Upper lobe of left lung (tissue), 6 donors: Measurements from ENCODE around the gene CCDC13. TPM values are rescaled to one million over a fixed set of nuclear protein-coding genes. Genes with fewer than 3 reads are reported as not detected.

Experiments used
- ATAC-seq, 2 donors: fragments of 200-7000 bp; cut with Tn5 transposase; one replicate each; pipeline ENCODE4 v1.9.1; 2022; ENCODE audit warnings: mild to moderate bottlenecking in 2 of 2, moderate library complexity in 2 of 2; ENCODE audit not compliant: low FRiP score in 2 of 2
- DNase-seq, 2 donors: peaks; one replicate each; pipeline ENCODE4 v3.0.0-alpha.2; 2019 to 2020
- H3K27ac ChIP-seq, 4 donors: fragments of 200-600 bp; sonication (generic); one replicate each; pipeline ENCODE4 v1.5.1; 2016 to 2019
- H3K27me3 ChIP-seq, 4 donors: fragments of 200-600 bp; sonication (generic); one replicate each; pipeline ENCODE4 v1.5.1; 2017 to 2019
- H3K36me3 ChIP-seq, 4 donors: fragments of 200-600 bp; sonication (generic); one replicate each; pipeline ENCODE4 v1.5.1; 2016 to 2019
- H3K4me1 ChIP-seq, 4 donors: fragments of 200-600 bp; sonication (generic); one replicate each; pipeline ENCODE4 v1.5.1; 2018 to 2019
- H3K4me3 ChIP-seq, 4 donors: fragments of 200-600 bp; sonication (generic); one replicate each; pipeline ENCODE4 v1.5.1; 2017 to 2019; ENCODE audit warnings: mild to moderate bottlenecking in 2 of 4, moderate library complexity in 1 of 4
- H3K9me3 ChIP-seq, 4 donors: fragments of 200-600 bp; sonication (generic); one replicate each; pipeline ENCODE4 v1.5.1; 2018 to 2019
- EP300 ChIP-seq, 4 donors: sonication (generic); formaldehyde crosslinking; IDR thresholded peaks; one replicate each; pipeline ENCODE4 v1.5.1; 2017; ENCODE audit warnings: antibody characterized with exemption in 4 of 4, control low read depth in 2 of 4
- POLR2A ChIP-seq, 4 donors: fragments of 450-650 bp; IDR thresholded peaks; one replicate each; pipeline ENCODE4 v1.5.1; 2016 to 2017; ENCODE audit warnings: antibody characterized with exemption in 4 of 4, mild to moderate bottlenecking in 2 of 4
- POLR2AphosphoS5 ChIP-seq, 2 donors: sonication (generic); formaldehyde crosslinking; IDR thresholded peaks; one replicate each; pipeline ENCODE4 v1.5.1; 2017; ENCODE audit warnings: antibody characterized with exemption in 2 of 2
- WGBS, 2 donors: methylation state at CpG; one replicate each; pipeline ENCODE4 v1.1.5; 2017 to 2018; 5-methylcytosine and 5-hydroxymethylcytosine counted together
- total RNA-seq, 6 donors: library from RNA; depleted of rRNA in 4 of 6; stranded (reverse); fragments of >200 nt in 4 of 6; gene quantifications; one replicate each; pipeline versions ENCODE4 v1.1.0 to v1.2.1, GENCODE V29; 2016 to 2021
- TF ChIP-seq, protein P1 (sequence below), 6 experiments: fragments of 450-650 bp in 4 of 6; fragments of 200-600 bp in 2 of 6; sonication (generic) in 2 of 6; IDR thresholded peaks; one replicate each; pipeline ENCODE4 v1.5.1; 2016 to 2019; ENCODE audit warnings: antibody characterized with exemption in 6 of 6
- donor health status: DM: no; HTN: no; CAD: no; lungs with moderate emphysema.
- donor health status: DM: no; HTN: yes; CAD: no; lungs with severe emphysema.

Gene CCDC13
- total RNA-seq, 6 donors from 2014 or later, result 2.1 to 12.8 (median 3.0) TPM

DNA sequence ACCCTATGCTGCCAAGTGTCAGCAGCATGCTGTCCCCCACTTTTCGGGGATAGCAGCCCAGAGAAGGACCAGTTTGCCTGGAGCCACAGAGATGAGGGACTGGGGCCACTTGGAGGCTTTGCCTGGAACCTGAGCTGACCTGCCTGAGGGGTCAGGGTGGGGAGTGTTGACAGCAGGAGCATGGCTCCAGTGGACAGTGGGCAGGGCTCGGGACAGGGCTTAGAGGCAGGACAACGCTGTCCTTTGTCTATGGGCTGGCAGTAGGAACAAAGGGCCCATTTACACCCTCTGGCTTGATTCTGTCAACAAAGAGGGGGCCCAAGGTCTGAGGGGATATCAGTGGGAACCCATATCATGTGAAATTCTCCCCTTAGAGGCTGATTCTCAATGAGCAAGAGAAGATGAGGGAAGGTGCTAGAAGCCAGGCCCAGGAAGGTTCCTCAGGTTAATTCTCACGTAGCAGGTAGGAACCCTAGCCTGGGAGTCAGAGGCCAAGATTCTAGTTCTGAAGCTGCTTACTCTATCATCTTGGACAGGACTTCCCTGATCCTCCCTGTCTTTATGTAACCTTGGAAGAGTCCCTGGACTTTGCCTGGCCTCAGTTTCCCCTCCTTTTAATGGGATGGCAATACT lies 40.7 kb downstream of the CCDC13 start:
- Histone ChIP-seq H3K4me1 (no peaks in the 10 kb centered on the region), H3K27ac (no peak overlapping the region), H3K9me3 (no peaks in the 10 kb centered on the region), H3K27me3 (no peaks in the 10 kb centered on the region), H3K36me3 (no peaks in the 10 kb centered on the region), H3K4me3 (no peak overlapping the region)
- WGBS, 2 donors, result 70 to 71% methylated on average over 4 of the region's 4 CpGs
- no peak for TF ChIP-seq POLR2A (IDR thresholded peaks at IDR 0.05)
- no peak for ATAC-seq
- DNase-seq, result no peak

- Histone ChIP-seq H3K27me3 (no peaks in the 10 kb centered on the region), H3K9me3 (no peaks in the 10 kb centered on the region), H3K36me3 (no peaks in the 10 kb centered on the region), H3K27ac (no peak overlapping the region), H3K4me3 (no peak overlapping the region), H3K4me1 (no peaks in the 10 kb centered on the region)
- ATAC-seq (no peak), DNase-seq (no peak)
- TF ChIP-seq EP300 (IDR thresholded peaks at IDR 0.05) (no peak), POLR2AphosphoS5 (IDR thresholded peaks at IDR 0.05) (no peak), POLR2A (IDR thresholded peaks at IDR 0.05) (no peak)
- TF ChIP-seq, protein P1, sequence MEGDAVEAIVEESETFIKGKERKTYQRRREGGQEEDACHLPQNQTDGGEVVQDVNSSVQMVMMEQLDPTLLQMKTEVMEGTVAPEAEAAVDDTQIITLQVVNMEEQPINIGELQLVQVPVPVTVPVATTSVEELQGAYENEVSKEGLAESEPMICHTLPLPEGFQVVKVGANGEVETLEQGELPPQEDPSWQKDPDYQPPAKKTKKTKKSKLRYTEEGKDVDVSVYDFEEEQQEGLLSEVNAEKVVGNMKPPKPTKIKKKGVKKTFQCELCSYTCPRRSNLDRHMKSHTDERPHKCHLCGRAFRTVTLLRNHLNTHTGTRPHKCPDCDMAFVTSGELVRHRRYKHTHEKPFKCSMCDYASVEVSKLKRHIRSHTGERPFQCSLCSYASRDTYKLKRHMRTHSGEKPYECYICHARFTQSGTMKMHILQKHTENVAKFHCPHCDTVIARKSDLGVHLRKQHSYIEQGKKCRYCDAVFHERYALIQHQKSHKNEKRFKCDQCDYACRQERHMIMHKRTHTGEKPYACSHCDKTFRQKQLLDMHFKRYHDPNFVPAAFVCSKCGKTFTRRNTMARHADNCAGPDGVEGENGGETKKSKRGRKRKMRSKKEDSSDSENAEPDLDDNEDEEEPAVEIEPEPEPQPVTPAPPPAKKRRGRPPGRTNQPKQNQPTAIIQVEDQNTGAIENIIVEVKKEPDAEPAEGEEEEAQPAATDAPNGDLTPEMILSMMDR (IDR thresholded peaks at IDR 0.05), result no peak
- WGBS, 2 donors, result 83 to 87% methylated on average over 6 of the region's 6 CpGs
Observed at GRCh38 chr3:42731476-42732195, 41.4 kb downstream of the CCDC13 start.

DNA sequence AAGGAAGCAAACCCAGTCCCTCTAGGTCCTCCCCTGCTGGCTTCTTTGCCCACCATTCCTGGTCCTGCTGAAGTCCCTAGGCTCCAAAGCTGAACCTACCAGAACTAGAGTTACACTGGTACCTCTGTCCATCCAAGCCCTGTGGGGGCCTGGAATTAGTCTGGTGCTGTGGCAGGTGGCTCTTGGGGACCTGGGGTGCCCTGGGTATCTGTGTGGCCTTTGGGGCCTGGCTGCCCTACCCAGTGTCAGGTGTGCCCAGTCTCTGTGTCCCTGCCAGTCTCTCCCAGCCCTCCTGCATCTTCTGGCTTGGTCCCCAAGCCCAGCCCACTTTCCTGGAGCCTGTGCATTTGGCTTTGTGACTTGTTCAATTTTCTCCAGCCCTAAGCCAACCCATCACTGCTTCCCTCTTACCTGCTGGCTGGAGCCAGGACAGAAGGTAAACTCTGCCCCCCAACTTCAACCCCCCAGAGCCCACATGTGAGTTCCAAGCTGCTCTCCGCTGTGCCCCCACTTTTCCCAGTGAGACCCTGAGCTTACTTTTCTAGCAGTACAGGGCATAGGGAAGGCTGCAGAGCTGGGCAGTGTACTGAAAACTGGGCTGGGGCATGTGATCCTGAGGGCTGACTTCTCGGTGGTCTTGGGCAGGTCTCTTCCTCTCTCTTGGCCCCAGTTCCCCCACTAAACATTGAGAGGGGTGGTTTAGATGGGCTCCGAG lies 42.2 kb downstream of the CCDC13 start:
- ATAC-seq (no peak), DNase-seq (no peak)

GRCh38 chr3:42730294-42730693 lies 42.8 kb downstream of the CCDC13 start:
- Histone ChIP-seq H3K27ac (no peak overlapping the region), H3K36me3 (no peaks in the 10 kb centered on the region), H3K4me1 (no peaks in the 10 kb centered on the region), H3K9me3 (no peaks in the 10 kb centered on the region), H3K4me3 (no peak overlapping the region), H3K27me3 (no peaks in the 10 kb centered on the region)
- DNase-seq (no peak), ATAC-seq (no peak)
- TF ChIP-seq, protein P1 (IDR thresholded peaks at IDR 0.05), result no peak
- TF ChIP-seq POLR2AphosphoS5 (IDR thresholded peaks at IDR 0.05) (no peak), EP300 (IDR thresholded peaks at IDR 0.05) (no peak), POLR2A (IDR thresholded peaks at IDR 0.05) (no peak)
- WGBS, 2 donors, result 67 to 86% methylated on average over 3 to 11 of the region's 11 CpGs

More for the DNA sequence above, 42.2 kb downstream of the CCDC13 start:
- Histone ChIP-seq H3K27me3 (no peaks in the 10 kb centered on the region), H3K27ac (no peak overlapping the region), H3K36me3 (no peaks in the 10 kb centered on the region), H3K4me1 (no peaks in the 10 kb centered on the region), H3K4me3 (no peak overlapping the region), H3K9me3 (no peaks in the 10 kb centered on the region)
- no peak for TF ChIP-seq EP300 (IDR thresholded peaks at IDR 0.05)
- TF ChIP-seq, protein P1 (IDR thresholded peaks at IDR 0.05), result no peak
- TF ChIP-seq POLR2A (IDR thresholded peaks at IDR 0.05), result no peak
- no peak for TF ChIP-seq POLR2AphosphoS5 (IDR thresholded peaks at IDR 0.05)
- WGBS, 2 donors, result 83 to 87% methylated on average over 3 of the region's 3 CpGs

DNA sequence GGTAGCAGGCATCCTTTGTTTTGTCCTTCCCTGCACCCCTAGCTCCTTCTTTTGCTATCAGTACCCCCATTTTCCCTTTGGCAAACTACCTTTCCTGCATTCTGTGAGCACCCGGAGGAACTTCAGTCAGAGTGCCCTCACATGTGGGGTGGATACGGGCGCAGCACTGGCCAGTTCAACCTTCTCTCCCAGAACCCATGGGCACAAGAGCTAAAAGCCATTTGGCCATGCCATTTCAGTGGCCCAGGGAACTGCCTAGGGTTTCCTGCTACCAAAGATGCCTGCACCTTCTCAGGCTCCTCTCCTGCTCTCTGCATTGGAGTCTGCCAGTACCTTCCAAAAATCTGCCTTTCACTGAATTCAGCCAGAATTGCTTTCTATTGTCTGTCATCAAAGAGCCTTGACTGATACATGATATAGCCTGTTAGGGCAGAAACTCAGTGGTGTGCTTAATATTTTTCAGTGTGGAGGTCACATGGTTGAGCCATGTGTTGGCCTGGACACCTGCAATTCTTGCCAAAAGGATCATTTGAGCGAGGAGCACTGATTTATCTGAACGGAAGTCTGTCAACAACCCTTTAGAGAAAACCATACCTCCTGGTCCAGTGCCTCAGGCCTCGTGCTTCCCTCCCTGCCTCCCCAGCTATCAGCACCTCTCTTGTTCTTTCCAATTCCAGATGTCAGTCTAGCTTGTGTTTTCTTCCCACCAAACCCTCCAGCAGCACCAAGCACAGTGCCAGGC lies 43.5 kb downstream of the CCDC13 start:
- 83 to 86% methylated on average over 6 of the region's 6 CpGs for WGBS, 2 donors
- H3K4me3 ChIP-seq, result no peak overlapping the region
- H3K36me3 ChIP-seq, result no peaks in the 10 kb centered on the region
- no peak overlapping the region for H3K27ac ChIP-seq
- TF ChIP-seq EP300 (IDR thresholded peaks at IDR 0.05), result no peak
- TF ChIP-seq POLR2AphosphoS5 (IDR thresholded peaks at IDR 0.05), result no peak
- TF ChIP-seq POLR2A (IDR thresholded peaks at IDR 0.05), result no peak
- TF ChIP-seq, protein P1 (IDR thresholded peaks at IDR 0.05), result no peak
- DNase-seq, result no peak
- no peaks in the 10 kb centered on the region for H3K27me3 ChIP-seq
- no peak for ATAC-seq
- no peaks in the 10 kb centered on the region for H3K4me1 ChIP-seq
- H3K9me3 ChIP-seq, result no peaks in the 10 kb centered on the region
